Liver (tissue), 3 donors: Measurements from ENCODE around the gene CACNA1B.

ENCODE experiments used
- CTCF ChIP-seq: fragments of 150-350 bp; IDR thresholded peaks from 2 replicates; pipeline ENCODE4 v1.5.1; 2017; ENCODE audit warnings: improper control_type of control experiment, low read depth, low read length; ENCODE audit not compliant: missing input control
- SP1 ChIP-seq: IDR thresholded peaks from 2 replicates; pipeline ENCODE4 v1.6.1; 2018; ENCODE audit warnings: antibody characterized with exemption, mild to moderate bottlenecking
- donor health status: healthy.
- donor health status: healthy.

GRCh38 chr9:138114501-138115245 lies 237.1 kb downstream of the CACNA1B start:
- TF ChIP-seq CTCF: no peak
- no peak for TF ChIP-seq SP1
